HG02642 (cell line): ENCODE results near the gene ARHGAP8.

Source experiments
- ATAC-seq: cut with Tn5 transposase; IDR thresholded peaks from one replicate; pipeline ENCODE4 v1.9.1; 2021; ENCODE audit warnings: mild to moderate bottlenecking; ENCODE audit not compliant: unreplicated experiment, poor library complexity

Gene ARHGAP8

DNA sequence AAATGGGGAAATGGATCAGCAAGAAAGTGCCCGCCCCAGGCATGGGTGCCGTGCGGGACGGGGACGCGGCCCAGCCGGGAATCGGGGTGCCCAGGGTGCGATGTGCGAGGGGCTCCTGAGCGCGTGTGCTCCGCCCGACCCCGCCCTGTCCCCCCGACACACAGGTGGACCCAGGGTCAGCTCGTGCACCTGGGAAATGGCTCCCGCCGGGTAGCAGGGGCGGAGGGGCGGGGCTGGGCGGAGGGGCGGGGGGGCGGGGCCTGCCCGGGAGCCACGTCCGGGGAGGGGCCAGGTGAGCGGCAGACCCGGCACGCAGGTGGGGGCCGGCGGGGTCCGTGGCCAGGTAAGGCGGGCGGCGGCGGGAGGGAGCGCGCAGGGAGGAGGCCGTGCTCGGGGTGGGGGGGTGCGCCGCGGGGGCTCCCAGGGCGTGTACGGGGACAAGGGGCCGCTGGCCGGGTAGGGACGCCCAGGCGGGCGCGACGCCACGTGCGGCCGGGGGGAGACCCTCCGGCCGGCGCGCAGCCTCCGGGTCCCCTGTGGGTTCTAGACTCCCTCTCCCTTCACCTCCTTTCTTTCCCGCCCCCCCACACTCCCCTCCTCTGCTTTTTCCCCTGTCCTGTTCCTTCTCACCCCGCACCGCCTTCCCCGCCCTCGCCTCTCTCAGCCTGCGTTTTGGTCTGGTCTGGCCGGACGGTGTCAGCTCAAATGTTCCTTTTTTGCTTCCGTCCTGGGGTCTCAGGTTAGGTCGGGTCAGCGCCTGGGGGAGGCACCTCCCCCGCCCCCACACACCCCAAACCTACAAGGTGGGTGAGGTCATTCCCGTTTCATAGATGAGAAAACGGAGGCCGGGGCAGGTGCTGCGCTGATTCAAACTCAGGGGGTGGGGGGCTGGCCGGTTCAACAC lies at the start of gene ARHGAP8:
TSS of gene ARHGAP8 (plus strand) at position 291 of the 904 bp plus-strand sequence. CDS start 33,953 bp downstream, outside the sequence.
- ATAC-seq, result no peak

GRCh38 chr22:44703255-44703870 lies 49.0 kb upstream of the ARHGAP8 start:
- no peak for ATAC-seq

- no peak for ATAC-seq
Measured at GRCh38 chr22:44704159-44705021, 48.0 kb upstream of the ARHGAP8 start.

DNA sequence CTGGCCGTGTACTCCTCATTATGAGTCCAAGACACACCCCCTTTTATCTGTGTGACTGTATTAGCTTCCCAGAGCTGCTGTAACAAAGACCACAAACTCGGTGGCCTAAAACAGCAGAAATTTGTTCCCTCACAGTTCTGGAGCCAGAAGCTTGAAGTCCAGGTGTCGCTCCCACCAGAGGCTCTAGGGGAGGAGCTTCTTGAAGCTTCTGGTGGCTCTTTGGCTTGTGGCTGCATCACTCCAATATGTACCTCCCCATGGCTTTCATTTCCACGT lies 47.4 kb upstream of the ARHGAP8 start:
- ATAC-seq, result no peak

DNA sequence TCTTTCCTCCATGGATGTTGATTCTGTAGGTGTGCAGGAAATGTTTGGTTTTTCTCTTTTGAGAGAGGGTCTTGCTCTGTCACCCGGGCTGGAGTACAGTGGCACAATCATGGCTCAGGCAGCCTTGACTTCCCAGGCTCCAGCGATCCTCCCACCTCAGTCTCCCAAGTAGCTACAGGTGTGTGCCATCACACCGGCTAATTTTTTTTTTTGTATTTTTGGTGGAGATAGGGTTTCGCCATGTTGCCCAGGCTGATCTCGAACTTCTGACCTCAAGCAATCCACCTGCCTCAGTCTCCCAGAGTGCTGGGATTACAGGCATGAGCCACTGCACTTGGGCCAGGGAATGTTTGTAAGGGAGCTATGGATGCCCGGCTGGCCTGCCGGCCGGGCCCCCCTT lies 45.9 kb upstream of the ARHGAP8 start:
- no peak for ATAC-seq

- no peak for ATAC-seq
Measured at GRCh38 chr22:44707178-44707577, 45.2 kb upstream of the ARHGAP8 start.

DNA sequence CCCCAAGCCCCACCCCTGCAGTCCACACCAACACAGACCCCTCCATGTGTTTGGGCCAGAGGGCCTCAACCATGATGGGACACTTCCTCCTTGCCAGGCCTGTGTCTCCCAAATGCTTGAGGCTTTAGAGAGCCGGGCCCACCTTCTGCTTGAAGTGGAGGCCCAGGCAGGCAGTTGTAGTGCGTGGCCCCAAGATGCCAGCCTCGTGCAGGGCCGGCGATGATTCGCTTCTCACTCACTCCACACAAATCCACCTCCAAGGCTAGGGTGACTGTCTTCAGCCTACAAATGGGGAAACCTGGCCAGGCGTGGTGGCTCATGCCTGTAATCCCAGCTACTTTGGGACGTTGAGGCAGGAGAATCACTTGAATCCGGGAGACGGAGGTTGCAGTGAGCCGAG lies 44.6 kb upstream of the ARHGAP8 start:
- ATAC-seq, result no peak

GRCh38 chr22:44709881-44710392 lies 42.4 kb upstream of the ARHGAP8 start:
- ATAC-seq, result no peak

DNA sequence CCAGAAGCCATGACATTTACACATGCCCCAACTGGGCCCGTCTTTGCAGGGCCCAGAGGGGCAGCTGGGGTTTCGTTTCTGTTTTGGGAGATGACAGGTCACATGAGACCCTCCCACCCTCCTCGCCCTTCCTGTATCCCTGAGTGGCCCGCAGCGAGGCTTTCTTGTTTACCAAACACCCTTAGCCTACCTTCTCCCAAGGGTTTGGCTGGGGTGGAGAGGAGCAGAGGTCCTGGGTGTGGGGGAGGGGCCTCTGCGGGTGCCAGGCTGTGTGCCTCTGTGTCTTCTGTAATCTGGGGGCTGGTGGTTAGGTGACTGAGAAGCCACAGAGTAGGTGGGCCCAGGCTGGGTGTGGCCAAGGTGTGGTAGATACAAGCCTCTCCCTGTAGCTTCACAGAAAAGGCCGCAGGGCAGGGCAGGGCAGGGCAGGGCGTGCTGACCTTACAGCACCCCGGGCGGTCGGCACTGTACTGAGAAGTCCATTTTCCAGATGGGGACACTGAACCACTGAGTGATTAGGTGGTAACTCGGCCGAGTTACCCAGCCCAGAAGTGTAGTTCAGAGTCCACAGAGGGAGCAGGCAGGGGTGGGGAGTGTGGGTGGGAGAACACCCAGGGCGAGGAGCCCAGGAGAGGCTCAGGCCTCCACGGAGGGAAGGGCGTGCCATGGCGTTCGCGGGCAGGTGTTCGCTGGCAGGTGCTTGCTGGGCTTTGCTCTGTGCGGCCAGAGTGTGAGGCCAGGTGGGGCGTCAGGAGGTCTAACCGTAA lies 41.7 kb upstream of the ARHGAP8 start:
- ATAC-seq, result no peak

DNA sequence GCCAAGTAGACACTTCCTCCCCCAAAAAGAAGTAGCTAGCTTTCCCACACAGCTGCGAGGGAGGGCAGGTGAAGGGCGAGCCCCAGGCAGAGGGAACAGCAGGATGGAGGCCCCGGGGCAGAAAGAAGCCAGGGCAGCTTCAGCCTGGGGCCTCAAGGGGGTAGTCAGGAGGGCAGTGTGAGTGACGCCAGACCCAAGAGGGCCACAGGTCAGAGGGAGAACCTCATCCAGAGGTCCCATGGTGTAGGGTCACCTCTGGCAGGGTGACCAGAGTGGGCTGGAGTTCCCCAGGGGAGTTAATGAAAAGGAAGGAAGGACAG lies 41.2 kb upstream of the ARHGAP8 start:
- ATAC-seq, result no peak

DNA sequence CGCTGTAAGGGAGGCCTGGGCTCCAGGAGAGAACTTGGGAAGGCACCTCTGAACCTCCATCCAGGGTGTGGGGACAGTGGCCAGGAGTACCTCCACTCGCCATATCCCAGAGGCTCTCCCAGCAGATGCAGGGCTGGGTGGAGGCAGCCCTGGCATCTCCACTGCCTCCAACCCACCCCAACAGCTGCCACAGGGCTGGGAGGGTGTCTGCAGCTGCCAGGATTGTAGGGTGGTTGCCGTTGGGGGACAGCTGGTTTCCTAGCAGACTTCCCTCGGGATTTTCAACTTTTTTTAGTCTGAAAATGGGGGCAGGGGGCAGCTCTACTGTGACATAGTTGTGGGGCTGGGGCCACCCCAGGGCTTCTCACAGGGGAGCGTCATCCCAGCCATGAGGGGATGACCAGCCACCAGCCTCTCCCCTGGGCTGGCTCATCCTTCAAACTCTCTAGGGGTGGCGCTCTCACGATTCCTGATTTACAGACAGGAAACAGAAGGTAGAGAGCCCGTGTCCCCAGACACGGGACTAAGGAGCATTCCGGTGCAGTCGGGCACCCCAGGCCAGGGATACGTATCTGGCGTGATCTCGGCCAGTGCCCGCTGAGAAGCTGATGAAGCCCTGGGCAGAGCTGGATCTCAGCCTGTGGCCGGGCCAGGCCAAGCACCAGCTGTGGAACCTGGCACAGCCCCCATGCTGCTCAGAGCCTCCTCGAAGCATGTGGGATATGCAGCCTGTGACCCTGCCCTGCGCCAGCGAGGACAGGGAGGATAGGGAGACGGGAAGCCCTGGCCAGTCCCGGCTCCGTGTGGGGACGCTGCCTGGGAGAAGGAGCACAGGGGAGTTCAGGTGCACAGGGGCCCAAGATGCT lies 40.5 kb upstream of the ARHGAP8 start:
- no peak for ATAC-seq

DNA sequence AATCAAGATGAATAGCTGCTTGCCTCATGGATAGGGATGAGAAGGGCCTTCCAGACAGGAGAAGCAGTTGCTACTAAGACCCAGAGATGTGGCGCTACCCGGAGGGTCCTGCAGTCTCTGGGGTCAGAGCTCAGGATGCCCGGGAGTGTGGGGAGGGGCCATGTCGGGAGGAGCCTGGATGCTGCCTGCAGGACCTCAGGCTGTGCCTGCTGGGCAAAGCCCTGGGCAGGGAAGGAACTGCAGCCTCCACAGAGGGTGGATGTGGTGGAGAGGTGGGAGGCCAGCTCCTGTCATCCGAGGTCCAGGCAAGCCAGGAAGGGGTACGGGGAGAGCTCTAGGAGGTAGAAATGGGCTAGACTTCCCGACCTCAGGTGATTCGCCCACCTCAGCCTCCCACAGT lies 39.4 kb upstream of the ARHGAP8 start:
- no peak for ATAC-seq

- ATAC-seq, result no peak
Measured at GRCh38 chr22:44714703-44715350, 37.5 kb upstream of the ARHGAP8 start.

DNA sequence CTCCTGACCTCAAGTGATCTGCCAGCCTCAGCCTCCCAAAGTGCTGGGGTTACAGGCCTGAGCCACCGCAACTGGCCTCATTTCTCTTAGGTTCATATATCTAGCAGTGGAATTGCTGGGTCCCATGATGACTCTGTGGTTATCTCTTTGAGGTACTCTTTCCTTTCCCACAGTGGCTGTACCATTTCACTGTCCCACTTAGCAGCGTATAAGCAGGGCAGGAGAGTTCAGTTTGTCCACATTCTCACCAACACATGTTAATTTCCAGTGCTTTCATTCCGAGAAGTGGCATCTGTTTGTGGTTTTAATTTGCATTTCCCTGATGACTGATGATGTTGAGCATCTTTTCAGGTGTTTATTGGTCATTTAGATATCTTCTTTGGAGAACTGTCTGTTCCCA lies 34.0 kb upstream of the ARHGAP8 start:
- no peak for ATAC-seq

DNA sequence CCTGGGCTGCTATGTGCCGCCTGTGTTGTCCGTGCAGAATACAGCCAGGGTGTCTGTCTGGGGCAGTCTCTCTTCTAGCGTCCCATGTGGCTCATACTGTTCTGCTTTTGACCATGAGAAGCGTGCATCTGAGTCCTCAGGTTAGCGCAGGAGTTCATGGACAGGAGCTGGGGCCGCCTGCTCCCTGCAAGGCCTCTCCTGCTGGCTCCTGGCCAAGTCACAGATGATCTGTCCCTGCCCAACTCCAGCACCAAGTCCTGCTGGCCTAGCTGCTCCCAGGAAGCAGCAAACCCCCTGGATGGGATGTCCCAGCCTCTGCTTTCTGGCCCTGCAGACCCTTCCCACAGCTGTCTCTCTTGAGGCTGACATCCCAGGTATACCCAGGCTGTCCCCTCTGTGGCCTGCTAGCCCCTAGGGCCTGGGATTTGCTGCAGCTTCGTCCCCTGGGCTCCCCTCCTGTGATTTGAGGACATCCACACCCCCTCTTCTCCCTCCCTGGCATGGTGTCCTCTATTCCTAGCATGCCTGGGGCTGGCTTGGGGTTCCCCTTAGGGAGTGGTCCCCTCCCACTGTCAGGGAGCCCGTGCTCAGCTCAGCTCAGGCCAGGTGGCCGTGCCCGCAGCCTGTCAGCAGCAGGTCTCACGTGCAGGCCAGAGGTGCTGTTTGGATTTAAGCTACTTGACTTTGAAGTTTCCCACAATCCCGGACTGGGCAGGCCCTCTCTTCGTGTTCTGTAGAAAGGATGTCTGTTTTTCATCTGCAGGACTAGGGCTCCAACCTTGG lies 32.6 kb upstream of the ARHGAP8 start:
- ATAC-seq, result no peak

- ATAC-seq, result no peak
Measured at GRCh38 chr22:44721213-44721612, 31.2 kb upstream of the ARHGAP8 start.

DNA sequence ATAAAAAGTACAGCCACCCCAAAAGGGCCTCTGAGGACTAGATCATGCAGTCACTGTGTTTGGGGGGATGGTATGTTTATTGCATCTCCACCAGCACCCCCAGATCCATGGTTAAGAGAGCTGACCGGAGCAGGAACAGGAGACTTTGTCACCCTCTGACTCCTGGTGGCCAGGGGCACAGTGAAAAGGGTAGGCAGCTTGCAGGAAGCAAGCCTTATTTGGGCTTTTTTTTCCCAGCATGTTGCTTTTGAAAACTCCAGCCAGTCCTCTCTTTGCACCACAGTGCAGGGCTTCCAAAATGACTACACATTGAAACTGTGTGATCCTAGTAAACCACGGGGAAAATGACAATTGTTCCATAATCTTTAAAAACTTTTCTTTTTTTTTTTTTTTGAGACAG lies 29.8 kb upstream of the ARHGAP8 start:
- ATAC-seq, result no peak

DNA sequence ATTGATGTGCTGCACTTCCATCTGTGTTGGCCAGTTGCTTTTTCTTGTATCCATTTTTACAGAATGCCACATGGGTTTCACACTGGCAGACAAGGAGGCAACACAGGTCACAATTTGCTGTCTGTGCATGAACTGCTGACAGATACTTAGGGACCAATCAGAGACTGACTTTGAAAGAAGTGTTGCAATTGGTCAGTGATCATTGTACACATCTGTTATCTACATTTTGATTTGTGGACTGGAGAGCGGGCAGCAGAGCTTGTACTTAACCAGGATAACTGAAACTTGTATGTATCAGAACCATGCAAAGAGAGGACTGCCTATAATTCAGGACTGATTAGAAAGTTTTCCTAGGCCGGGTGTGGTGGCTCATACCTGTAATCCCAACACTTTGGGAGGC lies 28.6 kb upstream of the ARHGAP8 start:
- ATAC-seq, result no peak
